ENCODE data around the gene LRRC74A. TPM values are rescaled to one million over a fixed set of nuclear protein-coding genes. Genes with fewer than 3 reads are reported as not detected.
"Not testable (repeated sequence)": the region's sequence is repeated elsewhere in the genome, so short reads cannot be mapped to it uniquely, and the experiment has no call there.

Gene LRRC74A
- polyA plus RNA-seq, 4 donors, result not detected

- Histone ChIP-seq H3K4me3 (ENCODE audit: low read depth in 1 of 3, low read length in 3 of 3) (no peak overlapping the region), H3K36me3 (ENCODE audit: control insufficient read depth in 3 of 3, insufficient read depth in 2 of 3, low read depth in 1 of 3, low read length in 3 of 3) (no peaks in the 10 kb centered on the region), H3K4me1 (ENCODE audit: control insufficient read depth in 3 of 3, insufficient read depth in 2 of 3, low read depth in 1 of 3, low read length in 2 of 3) (peaks cover 0 to 30% (median 0%) of the 10 kb centered on the region in 3 donors), H3K27ac (ENCODE audit: low read depth in 1 of 3, low read length in 2 of 3) (no peak overlapping the region), H3K27me3 (ENCODE audit: control insufficient read depth in 3 of 3, insufficient read depth in 3 of 3, low read length in 3 of 3) (no peaks in the 10 kb centered on the region), H3K9me3 (ENCODE audit: control insufficient read depth in 2 of 2, insufficient read depth in 1 of 2, low read depth in 1 of 2, low read length in 1 of 2) (no peaks in the 10 kb centered on the region)
- WGBS, 3 donors, result 71 to 82% (median 75%) methylated on average over 1 of the region's 1 CpG
- FAIRE-seq (no peak), DNase-seq (no peak)
Measured at GRCh38 chr14:76911473-76911872, 85.3 kb downstream of the LRRC74A start.

GRCh38 chr14:76914533-76915081 lies 88.4 kb downstream of the LRRC74A start:
- H3K27ac ChIP-seq (ENCODE audit: low read depth in 1 of 3, low read length in 2 of 3); FAIRE-seq; H3K9me3 ChIP-seq (ENCODE audit: control insufficient read depth in 2 of 2, insufficient read depth in 1 of 2, low read depth in 1 of 2, low read length in 1 of 2); H3K36me3 ChIP-seq (ENCODE audit: control insufficient read depth in 3 of 3, insufficient read depth in 2 of 3, low read depth in 1 of 3, low read length in 3 of 3); H3K4me3 ChIP-seq (ENCODE audit: low read depth in 1 of 3, low read length in 3 of 3); H3K27me3 ChIP-seq (ENCODE audit: control insufficient read depth in 3 of 3, insufficient read depth in 3 of 3, low read length in 3 of 3): not testable (repeated sequence)
- WGBS, 3 donors, result 59 to 76% (median 60%) methylated on average over 7 to 8 of the region's 8 CpGs
- H3K4me1 ChIP-seq (ENCODE audit: control insufficient read depth in 3 of 3, insufficient read depth in 2 of 3, low read depth in 1 of 3, low read length in 2 of 3), result peaks cover 0 to 60% (median 15%) of the 10 kb centered on the region in 3 donors
- DNase-seq, result peak; percentile 32 to 65

- peaks cover 0 to 75% (median 22%) of the 10 kb centered on the region in 3 donors for H3K4me1 ChIP-seq (ENCODE audit: control insufficient read depth in 3 of 3, insufficient read depth in 2 of 3, low read depth in 1 of 3, low read length in 2 of 3)
Measured at GRCh38 chr14:76916040-76916715, 90.0 kb downstream of the LRRC74A start.

GRCh38 chr14:76917158-76917596 lies 91.0 kb downstream of the LRRC74A start:
- no peaks in the 10 kb centered on the region for H3K36me3 ChIP-seq (ENCODE audit: control insufficient read depth in 3 of 3, insufficient read depth in 2 of 3, low read depth in 1 of 3, low read length in 3 of 3)
- peaks cover 0 to 83% (median 22%) of the 10 kb centered on the region in 3 donors for H3K4me1 ChIP-seq (ENCODE audit: control insufficient read depth in 3 of 3, insufficient read depth in 2 of 3, low read depth in 1 of 3, low read length in 2 of 3)
- peak overlapping the region in 2 of 3 donors; percentile 83 to 85 for H3K27ac ChIP-seq (ENCODE audit: low read depth in 1 of 3, low read length in 2 of 3)
- no peaks in the 10 kb centered on the region for H3K27me3 ChIP-seq (ENCODE audit: control insufficient read depth in 3 of 3, insufficient read depth in 3 of 3, low read length in 3 of 3)
- WGBS, 3 donors, result 78 to 89% (median 85%) methylated on average over 7 of the region's 7 CpGs
- no peak overlapping the region for H3K4me3 ChIP-seq (ENCODE audit: low read depth in 1 of 3, low read length in 3 of 3)
- no peak for FAIRE-seq
- H3K9me3 ChIP-seq (ENCODE audit: control insufficient read depth in 2 of 2, insufficient read depth in 1 of 2, low read depth in 1 of 2, low read length in 1 of 2), result no peaks in the 10 kb centered on the region
- DNase-seq, result peak; percentile 63 to 75

More at GRCh38 chr14:76916040-76916715, 90.0 kb downstream of the LRRC74A start:
- Histone ChIP-seq H3K27ac (ENCODE audit: low read depth in 1 of 3, low read length in 2 of 3) (peak overlapping the region in 1 of 3 donors; percentile 35), H3K9me3 (ENCODE audit: control insufficient read depth in 2 of 2, insufficient read depth in 1 of 2, low read depth in 1 of 2, low read length in 1 of 2) (no peaks in the 10 kb centered on the region), H3K27me3 (ENCODE audit: control insufficient read depth in 3 of 3, insufficient read depth in 3 of 3, low read length in 3 of 3) (no peaks in the 10 kb centered on the region), H3K36me3 (ENCODE audit: control insufficient read depth in 3 of 3, insufficient read depth in 2 of 3, low read depth in 1 of 3, low read length in 3 of 3) (no peaks in the 10 kb centered on the region), H3K4me3 (ENCODE audit: low read depth in 1 of 3, low read length in 3 of 3) (no peak overlapping the region)
- FAIRE-seq (no peak), DNase-seq (peak; percentile 55 to 84)
- WGBS, 3 donors, result 69 to 83% (median 75%) methylated on average over 14 to 15 of the region's 15 CpGs

- WGBS, 3 donors, result 58 to 61% (median 59%) methylated on average over 7 of the region's 7 CpGs
- FAIRE-seq (no peak), DNase-seq (no peak)
- Histone ChIP-seq H3K4me1 (ENCODE audit: control insufficient read depth in 3 of 3, insufficient read depth in 2 of 3, low read depth in 1 of 3, low read length in 2 of 3) (peaks cover 0 to 86% (median 22%) of the 10 kb centered on the region in 3 donors), H3K36me3 (ENCODE audit: control insufficient read depth in 3 of 3, insufficient read depth in 2 of 3, low read depth in 1 of 3, low read length in 3 of 3) (no peaks in the 10 kb centered on the region), H3K9me3 (ENCODE audit: control insufficient read depth in 2 of 2, insufficient read depth in 1 of 2, low read depth in 1 of 2, low read length in 1 of 2) (no peaks in the 10 kb centered on the region), H3K27ac (ENCODE audit: low read depth in 1 of 3, low read length in 2 of 3) (peak overlapping the region in 2 of 3 donors; percentile 83 to 85), H3K4me3 (ENCODE audit: low read depth in 1 of 3, low read length in 3 of 3) (no peak overlapping the region), H3K27me3 (ENCODE audit: control insufficient read depth in 3 of 3, insufficient read depth in 3 of 3, low read length in 3 of 3) (no peaks in the 10 kb centered on the region)
Measured at GRCh38 chr14:76917745-76918255, 91.6 kb downstream of the LRRC74A start.

GRCh38 chr14:76918256-76918781 lies 92.1 kb downstream of the LRRC74A start:
- DNase-seq (no peak), FAIRE-seq (no peak)
- Histone ChIP-seq H3K4me1 (ENCODE audit: control insufficient read depth in 3 of 3, insufficient read depth in 2 of 3, low read depth in 1 of 3, low read length in 2 of 3) (peaks cover 0 to 90% (median 22%) of the 10 kb centered on the region in 3 donors), H3K36me3 (ENCODE audit: control insufficient read depth in 3 of 3, insufficient read depth in 2 of 3, low read depth in 1 of 3, low read length in 3 of 3) (no peaks in the 10 kb centered on the region), H3K9me3 (ENCODE audit: control insufficient read depth in 2 of 2, insufficient read depth in 1 of 2, low read depth in 1 of 2, low read length in 1 of 2) (no peaks in the 10 kb centered on the region), H3K27me3 (ENCODE audit: control insufficient read depth in 3 of 3, insufficient read depth in 3 of 3, low read length in 3 of 3) (no peaks in the 10 kb centered on the region), H3K4me3 (ENCODE audit: low read depth in 1 of 3, low read length in 3 of 3) (no peak overlapping the region), H3K27ac (ENCODE audit: low read depth in 1 of 3, low read length in 2 of 3) (peak overlapping the region in 2 of 3 donors; percentile 83 to 85)
- WGBS, 3 donors, result 22 to 32% (median 31%) methylated on average over 7 to 8 of the region's 8 CpGs

- H3K9me3 ChIP-seq (ENCODE audit: control insufficient read depth in 2 of 2, insufficient read depth in 1 of 2, low read depth in 1 of 2, low read length in 1 of 2), result no peaks in the 10 kb centered on the region
- H3K36me3 ChIP-seq (ENCODE audit: control insufficient read depth in 3 of 3, insufficient read depth in 2 of 3, low read depth in 1 of 3, low read length in 3 of 3), result no peaks in the 10 kb centered on the region
- H3K4me3 ChIP-seq (ENCODE audit: low read depth in 1 of 3, low read length in 3 of 3), result no peak overlapping the region
- FAIRE-seq (no peak), DNase-seq (peak; percentile 83 to 92)
- H3K4me1 ChIP-seq (ENCODE audit: control insufficient read depth in 3 of 3, insufficient read depth in 2 of 3, low read depth in 1 of 3, low read length in 2 of 3), result peaks cover 0 to 90% (median 22%) of the 10 kb centered on the region in 3 donors
- WGBS, 3 donors, result 12 to 36% (median 22%) methylated on average over 17 to 20 of the region's 20 CpGs
- H3K27me3 ChIP-seq (ENCODE audit: control insufficient read depth in 3 of 3, insufficient read depth in 3 of 3, low read length in 3 of 3), result no peaks in the 10 kb centered on the region
- H3K27ac ChIP-seq (ENCODE audit: low read depth in 1 of 3, low read length in 2 of 3), result peak overlapping the region; percentile 38 to 85 (median 83)
Measured at GRCh38 chr14:76918782-76919394, 92.7 kb downstream of the LRRC74A start.
